Small intestine (tissue), 7 donors: ENCODE results near the gene SLC43A1. TPM values are rescaled to one million over a fixed set of nuclear protein-coding genes. Genes with fewer than 3 reads are reported as not detected.

Experiments used
- DNase-seq, 2 donors: peaks; one replicate each; pipeline versions ENCODE4 v3.0.0 to v3.0.0-alpha.2; 2013
- FAIRE-seq: peaks from 2 replicates; lab custom pipeline; 2012; peaks lifted over from hg19 to GRCh38; lab: Jason Lieb, UNC
- H3K27ac ChIP-seq, 3 donors: one replicate each; pipeline ENCODE4 v1.5.1; 2013; ENCODE audit warnings: low read length in 2 of 3, mild to moderate bottlenecking in 2 of 3, control low read depth in 1 of 3, inconsistent platforms in 1 of 3, low read depth in 1 of 3, moderate library complexity in 1 of 3
- H3K27me3 ChIP-seq, 3 donors: one replicate each; pipeline ENCODE4 v1.6.1; 2013; ENCODE audit warnings: low read length in 3 of 3, inconsistent platforms in 1 of 3; ENCODE audit not compliant: control insufficient read depth in 3 of 3, insufficient read depth in 3 of 3
- H3K36me3 ChIP-seq, 3 donors: one replicate each; pipeline ENCODE4 v1.6.1; 2013; ENCODE audit warnings: low read length in 3 of 3, inconsistent platforms in 1 of 3, low read depth in 1 of 3, mild to moderate bottlenecking in 1 of 3, moderate library complexity in 1 of 3; ENCODE audit not compliant: control insufficient read depth in 3 of 3, insufficient read depth in 2 of 3
- H3K4me1 ChIP-seq, 3 donors: one replicate each; pipeline ENCODE4 v1.6.1; 2013; ENCODE audit warnings: low read length in 2 of 3, inconsistent platforms in 1 of 3, low read depth in 1 of 3, mild to moderate bottlenecking in 1 of 3, moderate library complexity in 1 of 3; ENCODE audit not compliant: control insufficient read depth in 3 of 3, insufficient read depth in 2 of 3
- H3K4me3 ChIP-seq, 3 donors: one replicate each; pipeline ENCODE4 v1.5.1; 2013; ENCODE audit warnings: low read length in 3 of 3, control low read depth in 1 of 3, inconsistent platforms in 1 of 3, low read depth in 1 of 3, mild to moderate bottlenecking in 1 of 3, moderate library complexity in 1 of 3
- H3K9me3 ChIP-seq, 2 donors: one replicate each; pipeline ENCODE4 v1.6.1; 2013; ENCODE audit warnings: low read depth in 1 of 2, low read length in 1 of 2; ENCODE audit not compliant: control insufficient read depth in 2 of 2, insufficient read depth in 1 of 2
- WGBS, 3 donors: extraction: QIAGEN DNeasy Blood & Tissue Kit; methylation state at CpG; one replicate each; pipeline ENCODE4 v1.1.7; 2013; 5-methylcytosine and 5-hydroxymethylcytosine counted together
- polyA plus RNA-seq, 4 donors: library from polyadenylated mRNA; stranded (reverse) in 3 of 4; unstranded in 1 of 4; fragments of 200-250 nt in 3 of 4; fragments of 120-200 nt in 1 of 4; gene quantifications; one replicate each; pipeline versions ENCODE4 v1.2.1 to v1.2.3, GENCODE V29; 2013
- donor health status: healthy with polysubstance abuse.
- donor health status: control.
- donor health status: control.
- donor health status: Bipolar disorder and iron deficiency.
- donor health status: healthy.

SLC43A1 gene
- polyA plus RNA-seq, 4 donors, result 0.67 to 25.0 (median 7.9) TPM

DNA sequence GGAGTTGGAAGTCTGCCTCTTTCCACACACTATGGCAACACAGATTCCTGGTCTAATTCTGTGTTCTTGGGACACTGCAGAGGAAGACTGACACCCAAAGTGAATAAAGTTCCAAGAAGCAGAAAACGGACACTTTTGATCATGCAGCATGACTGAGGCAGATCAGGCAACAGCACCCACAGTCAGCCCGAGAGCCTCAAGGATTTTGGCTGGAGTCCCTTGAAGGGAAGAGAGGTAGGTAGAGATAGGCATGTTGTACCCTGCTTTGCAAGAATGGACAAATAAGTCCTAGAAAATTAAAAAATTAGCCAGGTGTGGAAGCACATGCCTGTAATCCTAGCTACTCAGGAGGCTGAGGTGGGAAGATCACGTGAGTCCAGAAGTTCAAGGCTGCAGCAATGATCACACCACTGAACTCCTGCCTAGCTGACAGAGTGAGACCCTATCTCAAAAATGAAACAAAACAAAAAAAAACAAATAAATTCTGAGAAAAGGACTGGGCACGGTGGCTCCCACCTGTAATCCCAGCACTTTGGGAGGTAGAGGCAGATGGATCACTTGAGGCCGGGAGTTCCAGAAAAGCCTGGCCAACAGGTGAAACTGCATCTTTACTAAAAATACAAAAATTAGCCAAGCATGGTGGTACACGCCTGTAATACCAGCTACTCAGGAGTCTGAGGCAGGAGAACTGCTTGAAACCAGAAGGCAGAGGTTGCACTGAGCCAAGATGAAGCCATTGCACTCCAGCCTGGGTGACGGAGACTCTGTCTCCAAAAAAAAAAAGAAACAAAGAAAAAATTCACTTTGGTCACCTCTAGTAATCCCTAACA is 6.9 kb downstream of the SLC43A1 start:
- FAIRE-seq, result no peak

DNA sequence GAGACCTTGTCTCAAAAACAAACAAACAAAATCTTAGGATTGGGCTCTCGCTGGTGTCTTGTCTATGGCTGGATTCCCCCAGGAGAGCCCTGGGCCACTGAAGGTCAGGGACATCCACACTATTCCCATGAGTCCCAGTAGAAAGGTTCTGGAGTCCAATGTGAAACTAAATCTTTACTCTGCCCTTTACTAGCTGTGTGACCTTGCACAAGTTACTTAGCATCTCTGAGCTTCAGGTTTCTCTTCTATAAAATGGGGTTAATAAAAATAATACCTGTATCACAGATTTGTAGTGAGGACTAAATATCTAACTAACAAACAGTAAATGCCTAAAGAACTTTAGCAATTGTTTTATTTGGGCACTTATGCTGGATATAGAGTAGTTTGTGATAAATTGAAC is 9.0 kb downstream of the SLC43A1 start:
- WGBS, 3 donors, result 93 to 100% (median 96%) methylated on average over 1 of the region's 1 CpG

More for the DNA sequence above, 6.9 kb downstream of the SLC43A1 start:
- Histone ChIP-seq H3K27me3 (no peaks in the 10 kb centered on the region), H3K4me3 (no peak overlapping the region), H3K4me1 (peaks cover 0 to 3% (median 0%) of the 10 kb centered on the region in 3 donors), H3K27ac (no peak overlapping the region), H3K36me3 (peaks cover 0 to 18% (median 0%) of the 10 kb centered on the region in 3 donors), H3K9me3 (no peaks in the 10 kb centered on the region)
- WGBS, 3 donors, result 86 to 93% (median 91%) methylated on average over 7 of the region's 7 CpGs
- DNase-seq, result no peak

DNA sequence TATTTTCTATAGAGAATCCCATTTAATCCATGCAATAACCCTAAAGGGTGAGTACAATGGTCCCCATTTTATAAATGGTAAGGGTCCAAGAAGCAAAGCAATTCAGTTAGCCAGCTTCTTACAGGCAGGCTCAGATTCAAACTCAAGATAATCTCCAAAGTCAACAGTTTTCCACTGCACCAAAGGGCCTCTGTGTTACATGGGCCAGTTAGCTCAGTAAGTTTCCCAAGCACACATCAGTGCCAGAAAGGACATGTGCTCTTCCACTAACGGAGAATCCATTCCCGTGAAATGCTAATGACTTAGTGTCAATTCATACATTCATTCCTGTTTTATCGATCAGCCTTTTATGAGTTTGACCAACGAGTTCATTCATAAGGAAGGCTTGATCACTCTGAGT is 11.0 kb downstream of the SLC43A1 start:
- peaks cover 0 to 22% (median 0%) of the 10 kb centered on the region in 3 donors for H3K36me3 ChIP-seq
- H3K27ac ChIP-seq, result no peak overlapping the region
- WGBS, 3 donors, result 77 to 91% (median 84%) methylated on average over 4 of the region's 4 CpGs
- H3K27me3 ChIP-seq, result no peaks in the 10 kb centered on the region
- no peaks in the 10 kb centered on the region for H3K9me3 ChIP-seq
- no peak for FAIRE-seq
- H3K4me1 ChIP-seq, result peaks cover 0 to 13% (median 3%) of the 10 kb centered on the region in 3 donors
- no peak for DNase-seq
- H3K4me3 ChIP-seq, result no peak overlapping the region

More for the DNA sequence above, 9.0 kb downstream of the SLC43A1 start:
- Histone ChIP-seq H3K27me3 (no peaks in the 10 kb centered on the region), H3K4me3 (no peak overlapping the region), H3K4me1 (peaks cover 0 to 3% (median 2%) of the 10 kb centered on the region in 3 donors), H3K27ac (no peak overlapping the region), H3K9me3 (no peaks in the 10 kb centered on the region), H3K36me3 (peaks cover 0 to 12% (median 0%) of the 10 kb centered on the region in 3 donors)
- DNase-seq, result no peak
- FAIRE-seq, result no peak

DNA sequence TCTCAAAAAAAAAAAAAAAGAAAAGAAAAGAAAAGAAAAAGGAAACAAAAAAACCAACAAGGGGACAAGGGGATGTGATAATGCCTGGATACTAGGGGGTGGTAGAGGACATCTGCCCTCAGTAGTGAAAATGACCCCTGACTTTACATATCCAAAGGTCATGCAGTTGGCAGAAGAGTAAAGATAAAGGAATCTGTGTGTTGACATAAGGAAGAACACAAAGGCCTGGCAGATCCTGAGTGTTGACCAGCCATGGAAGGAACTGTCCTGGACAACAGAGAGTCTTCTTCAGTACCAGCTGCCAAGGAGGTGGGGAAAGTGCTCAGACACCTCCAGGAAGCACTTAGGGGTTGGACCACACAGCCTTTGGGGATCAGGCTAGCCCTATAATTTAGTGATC is 12.6 kb downstream of the SLC43A1 start:
- FAIRE-seq, result no peak

DNA sequence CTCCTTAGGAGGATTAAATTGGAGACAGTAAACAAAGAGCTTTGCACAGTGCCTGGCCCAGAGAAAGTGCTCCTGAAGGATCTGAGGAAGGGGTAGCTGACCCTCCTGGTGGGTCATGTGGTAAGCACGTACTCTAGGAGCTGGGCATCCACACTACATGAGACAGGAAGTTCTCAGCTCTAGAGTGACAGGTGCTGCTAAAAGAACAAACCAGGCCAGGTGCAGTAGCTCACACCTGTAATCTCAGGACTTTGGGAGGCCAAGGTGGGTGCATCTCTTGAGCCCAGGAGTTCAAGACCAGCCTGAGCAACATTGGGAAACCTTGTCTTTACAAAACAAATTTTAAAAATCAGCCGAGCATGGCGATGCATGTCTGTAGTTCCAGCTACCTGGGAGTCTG is 13.1 kb downstream of the SLC43A1 start:
- H3K4me3 ChIP-seq, result no peak overlapping the region
- no peaks in the 10 kb centered on the region for H3K27me3 ChIP-seq
- H3K36me3 ChIP-seq, result peaks cover 0 to 22% (median 0%) of the 10 kb centered on the region in 3 donors
- 80 to 92% (median 85%) methylated on average over 3 of the region's 3 CpGs for WGBS, 3 donors
- FAIRE-seq, result no peak
- no peaks in the 10 kb centered on the region for H3K9me3 ChIP-seq
- no peak overlapping the region for H3K27ac ChIP-seq
- no peak for DNase-seq
- peaks cover 0 to 32% (median 3%) of the 10 kb centered on the region in 3 donors for H3K4me1 ChIP-seq

More for the DNA sequence above, 12.6 kb downstream of the SLC43A1 start:
- no peaks in the 10 kb centered on the region for H3K27me3 ChIP-seq
- H3K4me3 ChIP-seq, result no peak overlapping the region
- peaks cover 0 to 28% (median 3%) of the 10 kb centered on the region in 3 donors for H3K4me1 ChIP-seq
- peak overlapping the region in 1 of 3 donors; percentile 60 for H3K27ac ChIP-seq
- DNase-seq, result no peak
- peaks cover 0 to 22% (median 0%) of the 10 kb centered on the region in 3 donors for H3K36me3 ChIP-seq
- no peaks in the 10 kb centered on the region for H3K9me3 ChIP-seq

DNA sequence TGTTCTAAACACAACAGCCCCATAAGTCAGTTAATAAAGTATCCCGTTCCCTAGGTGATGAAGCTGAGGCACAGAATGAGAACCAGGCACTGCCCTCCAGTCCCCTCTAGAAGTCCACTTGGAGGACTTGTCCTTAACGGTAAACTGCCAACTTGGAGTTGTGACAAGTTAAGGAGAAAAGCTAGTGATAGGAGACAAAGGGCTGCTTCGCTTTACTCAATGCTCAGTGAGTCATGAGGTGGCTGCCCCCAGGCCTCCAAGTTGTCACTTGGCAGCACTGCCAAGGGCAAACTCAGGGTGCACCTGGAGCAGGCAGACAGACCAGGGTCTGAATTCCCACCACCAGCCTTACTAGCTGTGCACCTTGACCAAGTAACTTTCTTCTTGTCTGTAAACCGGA is 13.5 kb downstream of the SLC43A1 start:
- Histone ChIP-seq H3K9me3 (no peaks in the 10 kb centered on the region), H3K4me3 (no peak overlapping the region), H3K27me3 (no peaks in the 10 kb centered on the region), H3K4me1 (peaks cover 0 to 37% (median 3%) of the 10 kb centered on the region in 3 donors), H3K36me3 (peaks cover 0 to 24% (median 0%) of the 10 kb centered on the region in 3 donors), H3K27ac (no peak overlapping the region)
- DNase-seq, result peak; percentile 50 to 59
- no peak for FAIRE-seq
- 27 to 65% (median 40%) methylated on average over 4 of the region's 4 CpGs for WGBS, 3 donors

DNA sequence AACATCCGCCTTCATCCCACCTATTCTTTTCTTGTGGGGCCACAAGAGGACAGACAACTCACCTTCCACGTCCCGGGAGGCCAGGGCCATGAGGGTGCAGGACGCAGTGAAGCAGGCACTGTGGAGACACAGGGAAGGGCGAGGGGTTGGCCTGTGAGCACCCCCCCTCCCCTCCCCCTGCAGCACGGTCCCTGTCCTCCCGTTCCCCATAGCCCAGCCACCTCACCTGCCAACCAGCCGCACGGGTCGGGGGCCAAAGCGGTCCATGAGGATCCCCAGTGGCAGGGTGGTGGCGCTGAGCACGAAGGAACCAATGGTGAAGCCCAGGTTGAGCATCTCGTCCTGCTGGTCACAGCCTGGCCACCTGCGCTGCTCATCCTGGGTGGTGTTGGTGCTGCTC is 14.6 kb downstream of the SLC43A1 start:
- DNase-seq, result no peak
- H3K9me3 ChIP-seq, result no peaks in the 10 kb centered on the region
- H3K27me3 ChIP-seq, result no peaks in the 10 kb centered on the region
- no peak for FAIRE-seq
- no peak overlapping the region for H3K4me3 ChIP-seq
- H3K36me3 ChIP-seq, result peaks cover 0 to 27% (median 0%) of the 10 kb centered on the region in 3 donors
- peaks cover 0 to 46% (median 3%) of the 10 kb centered on the region in 3 donors for H3K4me1 ChIP-seq
- no peak overlapping the region for H3K27ac ChIP-seq
- WGBS, 3 donors, result 89 to 97% (median 96%) methylated on average over 14 to 15 of the region's 15 CpGs

DNA sequence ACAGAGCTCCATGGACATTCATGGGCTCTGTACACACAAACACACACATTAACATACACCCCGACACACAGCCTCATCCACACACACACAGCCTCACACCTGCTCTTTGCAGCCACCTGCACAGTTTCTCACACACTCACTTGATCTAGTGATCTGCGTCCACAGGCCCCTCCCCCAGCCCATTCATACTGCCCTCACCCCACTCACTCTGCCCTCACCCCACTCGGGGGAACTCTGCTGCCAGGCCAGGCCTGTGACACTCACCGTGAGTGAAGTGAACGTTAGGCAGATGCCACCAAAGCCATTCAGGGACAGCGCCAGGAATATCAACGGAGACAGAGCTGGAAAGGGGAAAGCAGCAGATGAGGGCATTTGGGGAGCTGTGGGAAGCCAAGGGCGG is 15.0 kb downstream of the SLC43A1 start:
- peak overlapping the region in 1 of 3 donors; percentile 36 for H3K27ac ChIP-seq
- WGBS, 3 donors, result 86 to 87% (median 86%) methylated on average over 8 of the region's 8 CpGs
- H3K36me3 ChIP-seq, result peaks cover 0 to 29% (median 0%) of the 10 kb centered on the region in 3 donors
- DNase-seq (no peak), FAIRE-seq (no peak)
- H3K27me3 ChIP-seq, result no peaks in the 10 kb centered on the region
- peaks cover 0 to 46% (median 3%) of the 10 kb centered on the region in 3 donors for H3K4me1 ChIP-seq
- H3K9me3 ChIP-seq, result no peaks in the 10 kb centered on the region
- no peak overlapping the region for H3K4me3 ChIP-seq
